ENCODE results near the gene KLHL29. TPM values are rescaled to one million over a fixed set of nuclear protein-coding genes. Genes with fewer than 3 reads are reported as not detected.

Gene KLHL29
- total RNA-seq, 1 experiment from 2014 or later = 3.4 TPM

DNA sequence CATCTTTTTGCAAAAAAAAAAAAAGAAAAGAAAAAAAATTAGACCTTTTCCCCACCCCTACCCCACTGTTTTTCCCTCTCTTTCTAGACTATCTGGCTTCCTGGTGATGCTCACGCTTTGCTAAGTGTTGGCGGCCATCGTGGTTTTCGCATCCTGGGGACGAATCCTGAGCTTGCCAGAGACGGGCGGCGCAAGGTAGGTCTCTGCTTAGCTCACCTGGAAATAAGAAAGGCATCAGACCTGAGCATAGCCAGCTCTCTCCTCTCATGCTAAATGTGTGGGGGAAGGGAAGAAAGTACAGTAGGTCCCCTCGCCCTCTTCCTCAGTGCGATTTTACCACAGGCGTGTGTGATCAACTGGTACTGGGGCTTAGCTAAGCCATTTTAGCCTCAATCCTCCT lies 90.5 kb downstream of the KLHL29 start:
- no peak for DNase-seq
- no peaks in the 10 kb centered on the region for H3K9me3 ChIP-seq (ENCODE audit: insufficient read depth, low read depth)
- H3K4me3 ChIP-seq = no peak overlapping the region
- H4K20me1 ChIP-seq (ENCODE audit: insufficient read depth) = no peaks in the 10 kb centered on the region
- no peak overlapping the region for H3K4me2 ChIP-seq
- peaks cover 4% of the 10 kb centered on the region for H3K4me1 ChIP-seq (replicated peaks; ENCODE audit: insufficient read depth)
- no peaks in the 10 kb centered on the region for H3K79me2 ChIP-seq (ENCODE audit: low read depth)
- no TSS peak for BruUV-seq (replicated peaks)
- H3F3A ChIP-seq (ENCODE audit: insufficient read depth, low read depth) = peaks cover 3% of the 10 kb centered on the region; the same call in 1 of the 2 replicates
- ChIA-PET POLR2A (ENCODE audit: unreplicated experiment) (no interaction called here), CTCF (no interaction called here)
- no peaks in the 10 kb centered on the region for H3K27me3 ChIP-seq (ENCODE audit: insufficient read depth, low read depth)
- H3K27ac ChIP-seq = no peak overlapping the region
- TF ChIP-seq CTCF (conservative IDR thresholded peaks at IDR 0.05) (no peak), EZH2 (IDR thresholded peaks at IDR 0.05; ENCODE audit: low read depth) (no peak)
- no peaks in the 10 kb centered on the region for H3K36me3 ChIP-seq (ENCODE audit: low read depth)
- intact Hi-C loops (cut with micrococcal nuclease; ENCODE audit: unreplicated experiment) = no loop called here
- H3K9me2 ChIP-seq (ENCODE audit: insufficient read depth) = no peaks in the 10 kb centered on the region
- no peak overlapping the region for H2AFZ ChIP-seq

DNA sequence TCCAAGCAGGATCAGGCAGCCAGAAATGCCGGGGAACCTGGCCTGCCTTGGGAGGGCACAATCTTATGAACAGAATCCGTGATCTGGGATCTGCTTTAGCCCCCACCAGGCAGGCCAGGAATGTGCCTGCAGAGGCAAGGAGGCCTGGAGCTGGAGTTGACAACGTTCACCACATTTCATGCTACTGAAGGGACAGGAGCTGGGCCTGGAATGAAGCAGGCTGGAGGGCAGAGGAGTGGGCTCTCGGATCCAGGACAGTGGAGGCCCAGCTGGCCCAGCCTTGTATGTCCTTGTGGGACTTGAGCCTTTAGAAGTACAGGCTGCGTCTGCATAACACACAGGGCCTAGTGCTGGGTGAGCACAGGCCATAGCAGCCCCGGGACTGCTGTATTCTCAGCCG lies 91.8 kb downstream of the KLHL29 start:
- no TSS peak for BruUV-seq (replicated peaks)
- Histone ChIP-seq H3K9me3 (ENCODE audit: insufficient read depth, low read depth) (no peaks in the 10 kb centered on the region), H3K4me2 (no peak overlapping the region), H3K4me1 (replicated peaks; ENCODE audit: insufficient read depth) (peaks cover 18% of the 10 kb centered on the region), H3K27ac (no peak overlapping the region), H4K20me1 (ENCODE audit: insufficient read depth) (no peaks in the 10 kb centered on the region), H3F3A (ENCODE audit: insufficient read depth, low read depth) (peaks cover 10% of the 10 kb centered on the region; the same call in 1 of the 2 replicates), H3K79me2 (ENCODE audit: low read depth) (no peaks in the 10 kb centered on the region), H3K9me2 (ENCODE audit: insufficient read depth) (no peaks in the 10 kb centered on the region), H3K4me3 (no peak overlapping the region), H3K36me3 (ENCODE audit: low read depth) (no peaks in the 10 kb centered on the region), H2AFZ (no peak overlapping the region), H3K27me3 (ENCODE audit: insufficient read depth, low read depth) (no peaks in the 10 kb centered on the region)
- intact Hi-C loops (cut with micrococcal nuclease; ENCODE audit: unreplicated experiment) = no loop called here
- ChIA-PET CTCF (no interaction called here), POLR2A (ENCODE audit: unreplicated experiment) (no interaction called here)
- DNase-seq = no peak
- no peak for TF ChIP-seq EZH2 (IDR thresholded peaks at IDR 0.05; ENCODE audit: low read depth)
- TF ChIP-seq CTCF (conservative IDR thresholded peaks at IDR 0.05) = no peak

- Histone ChIP-seq H3K4me2 (no peak overlapping the region), H3F3A (ENCODE audit: insufficient read depth, low read depth) (peaks cover 10% of the 10 kb centered on the region; the same call in 1 of the 2 replicates), H2AFZ (no peak overlapping the region), H3K27me3 (ENCODE audit: insufficient read depth, low read depth) (no peaks in the 10 kb centered on the region), H3K36me3 (ENCODE audit: low read depth) (no peaks in the 10 kb centered on the region), H4K20me1 (ENCODE audit: insufficient read depth) (no peaks in the 10 kb centered on the region), H3K9me2 (ENCODE audit: insufficient read depth) (no peaks in the 10 kb centered on the region), H3K79me2 (ENCODE audit: low read depth) (no peaks in the 10 kb centered on the region), H3K4me1 (replicated peaks; ENCODE audit: insufficient read depth) (peaks cover 19% of the 10 kb centered on the region), H3K9me3 (ENCODE audit: insufficient read depth, low read depth) (no peaks in the 10 kb centered on the region), H3K4me3 (no peak overlapping the region), H3K27ac (no peak overlapping the region)
- no TSS peak for BruUV-seq (replicated peaks)
- POLR2A ChIA-PET (ENCODE audit: unreplicated experiment) = no interaction called here
- DNase-seq = no peak
- CTCF ChIA-PET = no interaction called here
- intact Hi-C loops (cut with micrococcal nuclease; ENCODE audit: unreplicated experiment) = no loop called here
- no peak for TF ChIP-seq EZH2 (IDR thresholded peaks at IDR 0.05; ENCODE audit: low read depth)
- TF ChIP-seq CTCF (conservative IDR thresholded peaks at IDR 0.05) = no peak
These were observed 92.4 kb downstream of the KLHL29 start for GRCh38 chr2:23477392-23477791.
